Caco-2 (cell line): Measurements from ENCODE around the gene NXF1. TPM values are rescaled to one million over a fixed set of nuclear protein-coding genes. Genes with fewer than 3 reads are reported as not detected.
"Not testable (repeated sequence)": the region's sequence is repeated elsewhere in the genome, so short reads cannot be mapped to it uniquely, and the experiment has no call there.

Experiments
- BruUV-seq: library from RNA; stranded (reverse); fragments of 400-500 nt; replicated peaks from 2 replicates; lab custom pipeline; 2021; lab: Mats Ljungman, UMichigan
- CTCF ChIA-PET: fragments of 300-600 bp; sonication (Branson Sonifier 250); formaldehyde crosslinking; loops from one replicate; lab custom pipeline; 2022; ENCODE audit warnings: antibody characterized with exemption; lab: Charles Lee
- POLR2A ChIA-PET: fragments of 300-600 bp; sonication (Branson Sonifier 250); formaldehyde crosslinking; loops from one replicate; lab custom pipeline; 2022; ENCODE audit warnings: antibody characterized with exemption; lab: Charles Lee
- DNase-seq, 2 experiments: peaks; one replicate each; pipeline versions ENCODE4 v3.0.0 to v3.0.0-alpha.2; 2020 to 2022
- H3K27me3 ChIP-seq: replicated peaks from 2 replicates; pipeline ENCODE4 v1.6.0; 2011; ENCODE audit warnings: low read length; ENCODE audit not compliant: control insufficient read depth, insufficient read depth
- H3K36me3 ChIP-seq: 2 replicates; pipeline ENCODE4 v1.5.1; 2011; ENCODE audit warnings: low read length; ENCODE audit not compliant: control insufficient read depth, insufficient read depth
- H3K4me1 ChIP-seq: fragments of 250-450 bp; sonication (Bioruptor Pico); 2 replicates; pipeline ENCODE4 v1.5.1; 2020; ENCODE audit warnings: mild to moderate bottlenecking
- H3K4me3 ChIP-seq: 2 replicates; pipeline ENCODE4 v1.5.1; 2011; ENCODE audit warnings: low read depth, mild to moderate bottlenecking, control low read depth, low read length
- H3K9me3 ChIP-seq: fragments of 250-450 bp; sonication (Bioruptor Pico); 2 replicates; pipeline ENCODE4 v1.5.1; 2020; ENCODE audit warnings: mild to moderate bottlenecking, moderate library complexity
- H3K27ac Mint-ChIP-seq: one replicate; pipeline ENCODE4 v1.8.0; 2022; ENCODE audit warnings: mixed read lengths; ENCODE audit not compliant: unreplicated experiment
- H3K27me3 Mint-ChIP-seq: one replicate; pipeline ENCODE4 v1.8.0; 2022; ENCODE audit warnings: mixed read lengths; ENCODE audit not compliant: insufficient read depth, unreplicated experiment
- H3K36me3 Mint-ChIP-seq: one replicate; pipeline ENCODE4 v1.8.0; 2022; ENCODE audit warnings: mild to moderate bottlenecking, mixed read lengths; ENCODE audit not compliant: insufficient read depth, unreplicated experiment
- H3K4me1 Mint-ChIP-seq: one replicate; pipeline ENCODE4 v1.8.0; 2022; ENCODE audit warnings: low read depth, mixed read lengths; ENCODE audit not compliant: unreplicated experiment
- H3K4me3 Mint-ChIP-seq: one replicate; pipeline ENCODE4 v1.8.0; 2022; ENCODE audit warnings: mild to moderate bottlenecking, moderate library complexity, mixed read lengths; ENCODE audit not compliant: unreplicated experiment
- H3K9me3 Mint-ChIP-seq: one replicate; pipeline ENCODE4 v1.8.0; 2022; ENCODE audit warnings: mixed read lengths; ENCODE audit not compliant: unreplicated experiment
- intact Hi-C: fragments of 100-400 bp; cut with micrococcal nuclease; formaldehyde crosslinking; loops from one replicate; pipeline ENCODE4 v1.10.0; 2022; ENCODE audit not compliant: unreplicated experiment
- total RNA-seq: library from RNA; stranded (reverse); gene quantifications from 2 replicates; pipeline ENCODE4 v1.2.3, GENCODE V29; 2022
- TF ChIP-seq, protein P1 (sequence below), 2 experiments: fragments of 200-600 bp in 1 of 2; IDR thresholded peaks; 1 replicate in 1 of 2; 2 replicates in 1 of 2; pipeline versions ENCODE4 v1.5.1 to v1.8.0; 2011 to 2022; ENCODE audit warnings: antibody characterized with exemption in 1 of 2, control low read depth in 1 of 2, inconsistent platforms in 1 of 2, low read depth in 1 of 2, low read length in 1 of 2, mild to moderate bottlenecking in 1 of 2, moderate library complexity in 1 of 2; ENCODE audit not compliant: insufficient read depth in 1 of 2, severe bottlenecking in 1 of 2, unreplicated experiment in 1 of 2

NXF1 gene
- total RNA-seq, 1 experiment from 2014 or later, result 77.5 TPM

GRCh38 chr11:62841361-62842170 is 36.3 kb upstream of the NXF1 start:
- ChIA-PET POLR2A (interaction anchor here (0.6 to 2.9 kb wide), 33 partner anchors 8 to 997 kb away, joined by 3 to 68 read pairs (median 8); partner anchors contain the start of genes B3GAT3, C11orf98, CSKMT and EEF1G), CTCF (interaction anchor here (0.6 to 2.1 kb wide), 8 partner anchors 10 to 114 kb away, joined by 3 to 10 read pairs (median 3); partner anchors contain the start of genes HNRNPUL2, SLC3A2, STX5 and TAF6L)
- TSS peak; percentile 94 for BruUV-seq
- Histone ChIP-seq H3K4me3 (peak overlapping the region; percentile 99), H3K36me3 (no peaks in the 10 kb centered on the region; the same call in 1 of the 2 replicates), H3K4me1 (no peaks in the 10 kb centered on the region), H3K27me3 (no peaks in the 10 kb centered on the region), H3K9me3 (no peaks in the 10 kb centered on the region)
- no peak overlapping the region for H3K4me3 Mint-ChIP-seq
- H3K9me3 Mint-ChIP-seq, result no peaks in the 10 kb centered on the region
- H3K4me1 Mint-ChIP-seq, result peaks cover 25% of the 10 kb centered on the region
- H3K27ac Mint-ChIP-seq, result no peak overlapping the region
- DNase-seq, result peak; percentile 96 to 98
- peaks cover 2% of the 10 kb centered on the region for H3K27me3 Mint-ChIP-seq
- intact Hi-C loops, result loop anchor here (1.0 to 2.0 kb wide), 6 partner anchors 9 to 54 kb away; partner anchors contain the start of genes STX5, TEX54 and TMEM179B
- peaks cover 31% of the 10 kb centered on the region for H3K36me3 Mint-ChIP-seq
- TF ChIP-seq, protein P1, sequence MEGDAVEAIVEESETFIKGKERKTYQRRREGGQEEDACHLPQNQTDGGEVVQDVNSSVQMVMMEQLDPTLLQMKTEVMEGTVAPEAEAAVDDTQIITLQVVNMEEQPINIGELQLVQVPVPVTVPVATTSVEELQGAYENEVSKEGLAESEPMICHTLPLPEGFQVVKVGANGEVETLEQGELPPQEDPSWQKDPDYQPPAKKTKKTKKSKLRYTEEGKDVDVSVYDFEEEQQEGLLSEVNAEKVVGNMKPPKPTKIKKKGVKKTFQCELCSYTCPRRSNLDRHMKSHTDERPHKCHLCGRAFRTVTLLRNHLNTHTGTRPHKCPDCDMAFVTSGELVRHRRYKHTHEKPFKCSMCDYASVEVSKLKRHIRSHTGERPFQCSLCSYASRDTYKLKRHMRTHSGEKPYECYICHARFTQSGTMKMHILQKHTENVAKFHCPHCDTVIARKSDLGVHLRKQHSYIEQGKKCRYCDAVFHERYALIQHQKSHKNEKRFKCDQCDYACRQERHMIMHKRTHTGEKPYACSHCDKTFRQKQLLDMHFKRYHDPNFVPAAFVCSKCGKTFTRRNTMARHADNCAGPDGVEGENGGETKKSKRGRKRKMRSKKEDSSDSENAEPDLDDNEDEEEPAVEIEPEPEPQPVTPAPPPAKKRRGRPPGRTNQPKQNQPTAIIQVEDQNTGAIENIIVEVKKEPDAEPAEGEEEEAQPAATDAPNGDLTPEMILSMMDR (IDR thresholded peaks at IDR 0.05; ENCODE audit: insufficient read depth in 1 of 2, low read depth in 1 of 2, low read length in 1 of 2, severe bottlenecking in 1 of 2, unreplicated experiment in 1 of 2), result no peak

DNA sequence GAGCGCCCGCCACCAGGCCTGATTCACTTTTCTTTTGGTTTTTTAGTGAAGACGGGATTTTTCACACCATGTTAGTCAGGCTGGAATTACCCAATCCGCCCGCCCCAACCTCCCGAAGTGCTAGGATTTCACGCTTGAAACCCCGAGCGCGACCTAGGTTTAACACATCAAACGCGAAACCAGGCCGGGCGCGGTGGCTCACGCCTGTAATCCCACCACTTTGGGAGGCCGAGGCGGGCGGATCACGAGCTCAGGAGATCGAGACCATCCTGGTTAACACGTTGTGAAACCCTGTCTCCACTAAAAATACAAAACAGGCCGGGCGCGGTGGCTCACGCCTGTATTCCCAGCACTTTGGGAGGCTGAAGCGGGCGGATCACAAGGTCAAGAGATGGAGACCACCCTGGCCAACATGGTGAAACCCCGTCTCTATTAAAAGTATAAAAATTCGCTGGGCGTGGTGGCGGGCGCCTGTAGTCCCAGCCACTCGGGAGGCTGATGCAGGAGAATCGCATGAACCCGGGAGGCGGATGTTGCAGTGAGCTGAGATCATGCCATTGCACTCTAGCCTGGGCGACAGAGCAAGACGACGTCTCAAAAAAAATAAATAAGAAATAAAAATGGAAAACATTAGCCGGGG is 35.6 kb upstream of the NXF1 start:
- not testable (repeated sequence) for H3K27ac Mint-ChIP-seq, H3K9me3 Mint-ChIP-seq, BruUV-seq, H3K4me3 Mint-ChIP-seq, H3K4me1 ChIP-seq, H3K9me3 ChIP-seq, H3K27me3 Mint-ChIP-seq, H3K36me3 ChIP-seq, H3K27me3 ChIP-seq
- ChIA-PET POLR2A (interaction anchor here (0.6 to 2.9 kb wide), 35 partner anchors 8 to 998 kb away, joined by 3 to 68 read pairs (median 8); partner anchors contain the start of genes B3GAT3, C11orf98, CSKMT and EEF1G), CTCF (interaction anchor here (0.6 to 2.1 kb wide), 8 partner anchors 9 to 114 kb away, joined by 3 to 10 read pairs (median 3); partner anchors contain the start of genes HNRNPUL2, SLC3A2, STX5 and TAF6L)
- intact Hi-C loops, result loop anchor here (1.0 kb wide), 2 partner anchors 9 to 54 kb away; partner anchors contain the start of genes STX5, TEX54 and TMEM179B
- peaks cover 25% of the 10 kb centered on the region for H3K4me1 Mint-ChIP-seq
- H3K4me3 ChIP-seq, result peak overlapping the region; percentile 99
- peaks cover 34% of the 10 kb centered on the region for H3K36me3 Mint-ChIP-seq
- peak; percentile 75 to 88 for DNase-seq

GRCh38 chr11:62839050-62839945 is 34.1 kb upstream of the NXF1 start, which contains the start of gene WDR74:
Gene WDR74 (minus strand): TSS chr11:62839590. CDS start chr11:62839570, 20 bp downstream.
- BruUV-seq, result TSS peak; percentile 0
- peak within 1 kb of the TSS; percentile 99 for H3K4me3 ChIP-seq
- POLR2A ChIA-PET, result interaction anchor here (0.6 to 2.9 kb wide), 8 partner anchors 7 to 88 kb away, joined by 3 to 68 read pairs (median 6); partner anchors contain the start of genes STX5, TAF6L, TEX54 and ZBTB3
- H3K27ac Mint-ChIP-seq, result no peak within 1 kb of the TSS
- peaks cover 47% of the 10 kb centered on the region for H3K36me3 Mint-ChIP-seq
- no peaks in the 10 kb centered on the region for H3K27me3 ChIP-seq
- H3K4me1 ChIP-seq, result no peaks in the 10 kb centered on the region
- TF ChIP-seq, protein P1 (IDR thresholded peaks at IDR 0.05; ENCODE audit: insufficient read depth in 1 of 2, low read depth in 1 of 2, low read length in 1 of 2, severe bottlenecking in 1 of 2, unreplicated experiment in 1 of 2), result no peak
- no peak within 1 kb of the TSS for H3K4me3 Mint-ChIP-seq
- no peaks in the 10 kb centered on the region for H3K9me3 Mint-ChIP-seq
- no peaks in the 10 kb centered on the region for H3K9me3 ChIP-seq
- CTCF ChIA-PET, result interaction anchor here (0.7 kb wide), 1 partner anchor 12 kb away, joined by 4 read pairs; no protein-coding TSS in a partner anchor
- intact Hi-C loops, result no loop called here
- H3K27me3 Mint-ChIP-seq, result peaks cover 2% of the 10 kb centered on the region
- H3K36me3 ChIP-seq, result peaks cover 10% of the 10 kb centered on the region; the same call in 1 of the 2 replicates
- DNase-seq, result peak; percentile 89 to 91
- H3K4me1 Mint-ChIP-seq, result peaks cover 25% of the 10 kb centered on the region
